OCI-LY7 (cell line): ENCODE measurements around the gene SREBF1. TPM values are rescaled to one million over a fixed set of nuclear protein-coding genes. Genes with fewer than 3 reads are reported as not detected.

Source experiments
- BruUV-seq: library from RNA; stranded (reverse); fragments of 400-500 nt; replicated peaks from 2 replicates; lab custom pipeline; 2021; lab: Mats Ljungman, UMichigan
- CTCF ChIA-PET: fragments of 300-600 bp; sonication (Branson Sonifier 250); formaldehyde crosslinking; loops from one replicate; lab custom pipeline; 2022; ENCODE audit warnings: antibody characterized with exemption; ENCODE audit not compliant: unreplicated experiment; lab: Charles Lee
- POLR2A ChIA-PET: fragments of 300-600 bp; sonication (Branson Sonifier 250); formaldehyde crosslinking; loops from one replicate; lab custom pipeline; 2022; ENCODE audit warnings: antibody characterized with exemption; lab: Charles Lee
- DNase-seq: peaks from one replicate; pipeline ENCODE4 v3.0.0-alpha.2; 2015; ENCODE audit warnings: low spot score
- H2AFZ ChIP-seq: fragments of 200-600 bp; sonication (generic), shearing (Covaris generic); 2 replicates; pipeline ENCODE4 v1.6.1; 2014; ENCODE audit warnings: mild to moderate bottlenecking, antibody characterized with exemption, low read length, moderate library complexity
- H3K27ac ChIP-seq: fragments of 200-600 bp; sonication (generic); 2 replicates; pipeline ENCODE4 v1.5.1; 2014; ENCODE audit warnings: mixed run types, low read depth, mild to moderate bottlenecking, moderate library complexity, low read length, inconsistent platforms; ENCODE audit not compliant: poor library complexity, severe bottlenecking
- H3K36me3 ChIP-seq: fragments of 200-600 bp; sonication (generic); 2 replicates; pipeline ENCODE4 v1.6.1; 2014; ENCODE audit warnings: mild to moderate bottlenecking, antibody characterized with exemption, low read length, moderate library complexity, mixed read lengths; ENCODE audit not compliant: insufficient read depth
- H3K4me1 ChIP-seq: fragments of 200-600 bp; sonication (generic); 2 replicates; pipeline ENCODE4 v1.5.1; 2014; ENCODE audit warnings: mild to moderate bottlenecking, low read length; ENCODE audit not compliant: insufficient read depth, poor library complexity, severe bottlenecking
- H3K4me2 ChIP-seq: fragments of 200-600 bp; sonication (generic); 2 replicates; pipeline ENCODE4 v1.6.1; 2014; ENCODE audit warnings: mild to moderate bottlenecking, low read length
- H3K4me3 ChIP-seq: fragments of 200-600 bp; sonication (generic); 2 replicates; pipeline ENCODE4 v1.5.1; 2014; ENCODE audit warnings: mild to moderate bottlenecking, low read depth, low read length; ENCODE audit not compliant: poor library complexity, severe bottlenecking
- H3K79me2 ChIP-seq: fragments of 200-600 bp; sonication (generic); 2 replicates; pipeline ENCODE4 v1.6.1; 2016; ENCODE audit warnings: low read depth, mild to moderate bottlenecking, low read length, moderate library complexity, mixed read lengths; ENCODE audit not compliant: insufficient read depth
- H3K9me2 ChIP-seq: fragments of 200-600 bp; sonication (generic); 2 replicates; pipeline ENCODE4 v1.6.1; 2016; ENCODE audit warnings: mild to moderate bottlenecking, low read length, mixed read lengths; ENCODE audit not compliant: insufficient read depth
- H3K9me3 ChIP-seq: fragments of 200-600 bp; sonication (generic); 2 replicates; pipeline ENCODE4 v1.6.1; 2014; ENCODE audit warnings: mild to moderate bottlenecking, mixed run types, low read length, mixed read lengths
- H4K20me1 ChIP-seq: fragments of 200-600 bp; sonication (generic); 2 replicates; pipeline ENCODE4 v1.6.1; 2014; ENCODE audit warnings: mild to moderate bottlenecking, antibody characterized with exemption, low read length, moderate library complexity, mixed read lengths; ENCODE audit not compliant: insufficient read depth
- CTCF ChIP-seq: fragments of 200-600 bp; sonication (generic); conservative IDR thresholded peaks from 2 replicates; pipeline ENCODE4 v1.5.1; 2014; ENCODE audit warnings: mild to moderate bottlenecking, antibody characterized with exemption, low read length, moderate library complexity, mixed read lengths
- EZH2phosphoT487 ChIP-seq: fragments of 200-600 bp; sonication (generic); IDR thresholded peaks from 2 replicates; pipeline ENCODE4 v1.6.1; 2018; ENCODE audit warnings: low read depth, borderline replicate concordance, mild to moderate bottlenecking, mixed run types, antibody characterized with exemption, low read length, moderate library complexity, mixed read lengths
- intact Hi-C: fragments of 100-400 bp; cut with micrococcal nuclease; formaldehyde crosslinking; loops from one replicate; pipeline ENCODE4 v1.10.0; 2022; ENCODE audit not compliant: unreplicated experiment
- total RNA-seq, 2 experiments: library from RNA; depleted of rRNA in 1 of 2; stranded (reverse); fragments of >200 nt in 1 of 2; shearing (Covaris generic) in 1 of 2; gene quantifications; 2 replicates each; pipeline ENCODE4 v1.2.3, GENCODE V29; 2014 to 2022

The SREBF1 gene
- total RNA-seq, 2 experiments from 2014 or later, result 70.4 to 187 TPM

- Histone ChIP-seq H3K4me2 (no peak overlapping the region), H3K4me3 (no peak overlapping the region), H2AFZ (no peak overlapping the region), H3K79me2 (peaks cover 24% of the 10 kb centered on the region; the same call in 1 of the 2 replicates), H3K9me3 (no peaks in the 10 kb centered on the region), H3K36me3 (no peaks in the 10 kb centered on the region; the same call in 1 of the 2 replicates), H3K9me2 (no peaks in the 10 kb centered on the region), H3K27ac (no peak overlapping the region), H3K4me1 (peaks cover 47% of the 10 kb centered on the region), H4K20me1 (no peaks in the 10 kb centered on the region)
- BruUV-seq, result no TSS peak
- intact Hi-C loops, result no loop called here
- CTCF ChIA-PET, result no interaction called here
- POLR2A ChIA-PET, result interaction anchor here (2.1 kb wide), 1 partner anchor 12 kb away, joined by 8 read pairs; no protein-coding TSS in a partner anchor
- no peak for DNase-seq
- TF ChIP-seq CTCF, result no peak
- TF ChIP-seq EZH2phosphoT487, result no peak
Observed at GRCh38 chr17:17769869-17770631, 66.7 kb downstream of the SREBF1 start.

GRCh38 chr17:17768424-17769088 is 68.2 kb downstream of the SREBF1 start:
- H3K4me2 ChIP-seq, result peak overlapping the region; percentile 92
- H3K79me2 ChIP-seq, result peaks cover 37% of the 10 kb centered on the region; the same call in 1 of the 2 replicates
- TF ChIP-seq CTCF (no peak), EZH2phosphoT487 (no peak)
- H4K20me1 ChIP-seq, result no peaks in the 10 kb centered on the region
- H2AFZ ChIP-seq, result no peak overlapping the region
- H3K36me3 ChIP-seq, result peaks cover 2% of the 10 kb centered on the region; the same call in 1 of the 2 replicates
- H3K27ac ChIP-seq, result peak overlapping the region; percentile 97
- no peaks in the 10 kb centered on the region for H3K9me3 ChIP-seq
- BruUV-seq, result no TSS peak
- ChIA-PET CTCF (no interaction called here), POLR2A (interaction anchor here (1.2 to 2.5 kb wide), 4 partner anchors 11 to 68 kb away, joined by 3 to 8 read pairs (median 5); partner anchors contain the start of gene SREBF1)
- H3K4me1 ChIP-seq, result peaks cover 62% of the 10 kb centered on the region
- no peak for DNase-seq
- H3K4me3 ChIP-seq, result no peak overlapping the region
- H3K9me2 ChIP-seq, result no peaks in the 10 kb centered on the region
- intact Hi-C loops, result no loop called here
